GM19397 (cell line): Measurements from ENCODE around the gene ST7L.

ENCODE experiments used
- ATAC-seq: cut with Tn5 transposase; IDR thresholded peaks from one replicate; pipeline ENCODE4 v1.9.1; 2021; ENCODE audit warnings: mild to moderate bottlenecking, moderate library complexity; ENCODE audit not compliant: unreplicated experiment

The ST7L gene

DNA sequence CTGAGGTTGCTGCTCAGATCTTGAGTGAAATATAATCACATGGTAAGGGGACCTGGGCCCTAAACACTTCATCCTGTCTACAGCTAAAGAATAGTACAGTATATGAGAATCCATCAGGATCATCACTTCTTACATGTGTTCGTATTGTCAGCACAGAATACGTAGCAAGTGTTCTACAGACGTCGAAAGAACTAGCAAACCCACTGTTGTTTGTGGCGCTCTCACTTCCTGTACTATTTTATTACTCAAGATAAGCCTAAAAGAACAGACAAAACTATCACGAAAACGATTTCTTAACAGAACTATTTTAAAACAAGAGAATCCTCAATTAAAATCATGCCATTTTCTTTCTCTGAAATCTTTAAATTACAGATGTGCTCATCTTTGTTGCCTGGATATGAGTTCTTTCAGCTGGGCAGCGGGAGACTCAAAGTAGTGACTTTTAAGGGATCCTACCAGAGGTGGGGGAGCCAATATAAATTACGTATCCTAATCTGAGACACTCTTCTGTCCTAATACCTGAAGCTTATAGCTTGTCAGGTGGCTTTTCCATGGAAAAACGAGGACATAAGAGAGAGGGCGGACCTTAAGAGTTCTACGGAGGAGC is 724 bp downstream of the ST7L start:
- no peak for ATAC-seq

DNA sequence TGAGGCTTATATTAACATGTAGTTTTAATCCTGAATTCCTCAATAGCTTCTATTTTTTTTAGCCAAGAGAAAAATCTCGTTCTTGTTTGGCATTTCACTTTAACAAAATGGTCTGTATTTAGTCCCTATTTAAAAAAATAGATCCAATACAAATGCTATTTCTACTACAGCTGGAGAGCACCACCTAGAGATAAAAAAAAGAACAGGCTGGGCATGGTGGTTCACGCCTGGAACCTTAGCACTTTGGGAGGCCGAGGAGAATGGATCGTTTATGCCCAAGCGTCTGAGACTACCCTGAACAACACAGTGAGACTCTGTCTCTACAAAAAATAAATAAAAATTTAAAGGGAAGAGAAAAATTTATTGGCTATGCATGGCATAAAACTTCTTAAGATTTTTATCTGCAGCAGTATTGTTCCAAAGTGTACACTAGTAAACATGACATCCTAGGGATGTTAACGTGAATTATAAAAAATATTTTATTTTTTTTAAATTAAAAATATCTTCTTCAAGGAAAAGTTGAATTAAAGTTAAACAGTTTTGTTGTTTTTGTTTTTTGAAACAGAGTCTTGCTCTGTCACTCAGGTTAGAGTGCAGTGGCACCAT is 4.4 kb downstream of the ST7L start:
- ATAC-seq, result no peak

DNA sequence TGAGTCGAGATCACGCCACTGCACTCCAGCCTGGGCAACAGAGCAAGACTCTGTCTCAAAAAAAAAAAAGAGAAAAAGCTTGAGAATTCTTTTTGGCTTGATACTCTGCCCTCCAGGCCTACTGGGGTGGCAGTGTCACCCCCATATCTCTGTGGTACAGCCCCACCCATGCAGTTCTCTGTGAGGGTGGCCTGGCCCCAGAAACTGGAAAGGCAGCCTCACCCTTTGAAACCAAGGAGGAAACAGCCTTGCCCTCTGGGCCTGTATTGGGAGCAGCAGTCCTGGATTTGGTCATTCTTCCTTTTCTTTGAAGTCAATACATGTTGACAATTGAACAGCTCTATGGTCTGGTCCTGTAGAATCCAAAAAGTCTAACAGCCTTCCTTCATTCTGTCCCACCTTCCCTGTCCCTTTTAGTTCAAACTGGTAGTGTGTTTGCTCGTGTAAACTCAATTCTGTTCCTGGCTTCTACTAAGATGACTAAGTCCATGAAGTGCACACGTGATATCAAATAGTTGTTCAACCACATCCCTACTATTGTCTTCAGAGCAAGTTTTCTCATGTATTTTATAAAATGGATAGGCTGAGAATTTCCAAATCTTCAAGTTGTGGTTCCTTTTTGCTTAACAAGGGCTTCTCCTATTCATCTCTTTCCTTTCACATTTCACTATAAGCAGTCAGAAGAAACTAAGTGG is 13.2 kb downstream of the ST7L start:
- no peak for ATAC-seq

DNA sequence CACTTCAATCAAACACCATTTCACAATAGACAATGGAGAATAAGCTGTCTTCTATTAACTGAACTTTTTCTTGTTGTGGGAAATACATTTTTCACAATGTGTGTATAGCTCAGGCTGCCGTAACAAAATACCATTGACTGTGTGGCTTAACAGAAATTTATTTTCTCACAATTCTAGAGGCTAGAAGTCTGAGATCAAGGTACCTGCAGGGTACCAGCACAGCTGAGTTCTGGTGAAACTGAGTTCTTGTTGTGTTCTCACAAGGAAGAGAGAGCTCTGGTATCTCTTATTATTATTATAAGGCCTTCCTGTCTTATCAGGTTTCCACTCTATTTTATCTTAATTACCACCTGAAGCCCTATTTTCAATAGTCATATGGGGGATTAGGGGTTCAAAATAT is 15.4 kb downstream of the ST7L start:
- ATAC-seq, result no peak

DNA sequence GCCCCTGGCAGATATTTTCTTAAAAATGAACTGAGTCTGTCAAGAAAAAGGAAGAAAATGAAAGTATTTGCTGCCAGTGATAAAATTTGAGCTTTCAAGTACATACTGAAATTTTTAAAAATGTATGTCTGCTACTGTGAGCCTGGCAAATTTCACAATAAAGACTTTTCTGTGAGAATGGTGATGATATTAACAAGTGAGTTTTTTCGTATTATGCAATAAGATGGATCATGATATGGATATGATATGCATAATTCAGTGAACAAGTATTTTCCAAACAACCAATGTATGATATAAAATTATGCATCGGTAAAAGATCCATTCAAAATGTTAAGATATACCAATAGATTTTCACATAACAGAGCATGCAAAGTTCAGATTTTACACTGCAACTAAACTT is 15.9 kb downstream of the ST7L start:
- ATAC-seq, result no peak

DNA sequence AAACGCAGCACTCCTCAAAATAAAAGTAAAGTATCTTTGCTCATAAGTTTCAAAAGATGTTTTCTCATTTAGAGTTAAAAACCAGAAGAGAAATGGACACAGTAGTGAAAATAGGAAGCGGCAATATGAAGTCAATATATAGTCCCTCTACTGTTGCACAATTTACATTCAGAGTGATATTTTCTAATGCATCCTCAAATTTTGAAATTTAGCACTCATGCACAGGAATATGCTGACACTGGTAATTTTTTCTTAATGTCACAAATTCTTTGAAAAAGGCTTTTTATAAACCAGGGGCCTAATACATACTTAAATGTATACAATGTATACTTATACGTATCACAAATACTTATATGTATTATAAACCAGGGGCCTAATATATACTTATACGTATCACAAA is 19.5 kb downstream of the ST7L start:
- no peak for ATAC-seq

DNA sequence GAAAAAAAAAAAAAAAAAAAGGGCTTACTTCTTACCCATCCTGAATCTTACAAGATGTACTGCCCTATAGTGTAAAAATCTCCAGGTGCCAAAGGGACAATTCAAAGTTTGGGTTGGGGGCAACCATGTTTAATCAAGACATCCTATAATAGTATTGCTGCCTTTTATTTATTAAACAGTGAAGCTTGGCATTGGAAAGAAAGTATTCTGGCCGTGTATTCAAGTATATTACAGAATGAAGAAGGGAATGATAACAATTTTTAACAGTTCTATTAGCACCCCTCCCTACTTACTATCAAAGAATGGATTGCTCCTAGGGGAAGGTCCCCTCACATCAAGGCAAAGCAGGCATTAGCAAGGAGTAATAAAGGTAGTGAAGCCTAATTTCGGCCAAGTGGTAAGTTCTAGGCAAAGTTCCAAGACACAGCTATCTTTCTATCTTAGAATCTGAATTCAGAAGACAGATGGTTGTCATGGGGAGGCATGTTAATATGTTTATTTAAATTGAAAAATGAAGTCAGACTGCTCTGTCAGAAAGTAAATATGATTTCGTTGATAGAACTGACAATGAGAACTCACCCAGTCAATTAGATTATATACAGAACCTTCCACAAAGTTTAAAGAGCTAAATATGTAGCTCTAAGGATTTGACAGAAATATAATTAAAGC is 24.6 kb downstream of the ST7L start:
- no peak for ATAC-seq

DNA sequence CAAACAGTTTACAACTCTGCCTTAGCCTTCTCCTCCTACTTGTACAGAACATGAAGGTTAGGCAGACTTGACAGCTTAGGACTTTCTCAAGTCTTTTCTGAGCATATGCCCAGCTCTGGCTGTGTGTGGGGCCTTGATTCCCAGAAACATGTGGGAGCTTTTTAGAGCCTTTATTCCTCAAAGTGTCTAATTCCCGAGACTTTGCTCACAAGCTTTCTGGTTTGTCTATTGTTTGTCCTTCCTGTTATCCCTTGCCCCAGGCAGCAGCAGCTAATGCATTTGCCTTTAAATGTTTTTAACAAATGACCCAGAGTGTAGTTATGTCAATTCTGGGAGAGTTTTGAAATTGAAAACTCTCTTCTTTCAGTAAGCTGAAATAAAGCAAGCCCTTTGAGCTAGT is 29.2 kb downstream of the ST7L start:
- no peak for ATAC-seq

DNA sequence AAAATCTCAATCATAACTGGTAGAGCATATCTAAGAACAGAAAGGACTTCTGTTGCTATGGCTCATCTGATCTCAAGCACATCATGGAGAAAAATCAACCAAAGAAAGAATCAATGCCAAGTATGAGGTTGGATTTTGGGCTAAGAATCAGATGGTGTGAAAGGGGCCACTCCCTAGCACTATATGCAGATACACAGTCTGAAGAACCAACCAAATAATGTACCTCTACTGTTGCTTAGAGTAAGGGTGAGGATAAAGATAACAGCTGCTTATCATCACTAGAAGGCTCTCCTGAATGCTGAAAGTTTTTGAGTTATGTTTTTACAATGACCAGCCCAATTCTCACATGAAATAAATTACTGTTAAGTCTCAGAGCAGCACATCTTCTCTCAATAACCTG is 35.6 kb downstream of the ST7L start:
- no peak for ATAC-seq

DNA sequence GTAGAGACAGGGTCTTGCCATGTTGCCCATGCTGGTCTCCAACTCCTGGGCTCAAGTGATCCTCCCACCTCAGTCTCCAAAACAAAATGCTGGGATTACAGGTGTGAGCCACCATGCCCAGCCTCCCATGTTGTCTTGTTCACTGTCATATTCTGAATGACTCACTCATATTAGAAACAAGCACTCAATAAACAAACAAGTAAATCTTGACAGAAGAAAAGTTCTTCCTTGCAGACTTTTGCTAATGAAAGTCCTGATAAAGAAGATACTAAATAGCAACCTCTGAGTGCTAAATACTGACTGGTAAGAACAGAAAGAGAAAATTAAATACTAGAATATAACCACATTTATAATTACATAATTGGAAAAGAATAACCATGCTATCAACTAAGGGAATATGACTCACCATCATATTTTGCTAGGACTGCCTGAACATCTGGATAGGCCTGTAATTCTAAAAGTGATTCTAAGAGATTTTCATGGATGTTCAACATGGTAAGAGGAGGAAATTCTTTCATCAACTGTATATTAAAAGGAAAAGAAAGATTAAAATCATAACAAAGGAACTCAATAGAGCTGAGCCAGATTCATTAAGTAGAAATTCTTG is 37.3 kb downstream of the ST7L start:
- ATAC-seq, result no peak

DNA sequence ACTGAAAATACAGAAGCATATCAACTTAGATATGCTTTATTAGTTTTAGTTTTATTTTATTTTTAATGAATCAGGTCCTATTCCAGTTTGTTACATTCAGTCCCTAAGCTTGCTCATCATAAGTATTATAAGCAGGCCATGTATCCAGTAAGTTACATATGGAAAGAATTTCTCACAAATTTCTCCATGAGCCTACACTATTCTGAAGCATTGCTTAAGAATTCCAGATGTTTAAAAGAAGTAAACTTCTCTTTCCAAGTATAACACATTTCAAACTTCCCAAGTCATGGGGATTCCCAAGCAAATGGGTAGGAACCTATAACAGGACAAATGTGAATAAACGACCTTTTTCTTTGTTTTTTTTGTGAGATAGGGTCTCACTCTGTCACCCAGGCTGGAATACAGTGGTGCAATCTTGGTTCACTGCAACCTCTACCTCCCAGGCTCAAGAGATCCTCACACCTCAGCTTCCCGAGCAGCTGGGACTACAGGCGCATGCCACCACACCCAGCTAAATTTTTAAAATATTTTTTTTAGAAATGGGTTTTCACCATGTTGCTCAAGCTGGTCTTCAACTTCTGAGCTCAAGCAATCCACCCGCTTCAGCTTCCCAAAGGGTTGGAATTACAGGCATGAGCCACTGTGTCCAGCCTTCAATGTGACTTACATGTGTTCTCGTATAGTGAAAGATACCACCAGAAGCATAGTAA is 39.0 kb downstream of the ST7L start:
- no peak for ATAC-seq

DNA sequence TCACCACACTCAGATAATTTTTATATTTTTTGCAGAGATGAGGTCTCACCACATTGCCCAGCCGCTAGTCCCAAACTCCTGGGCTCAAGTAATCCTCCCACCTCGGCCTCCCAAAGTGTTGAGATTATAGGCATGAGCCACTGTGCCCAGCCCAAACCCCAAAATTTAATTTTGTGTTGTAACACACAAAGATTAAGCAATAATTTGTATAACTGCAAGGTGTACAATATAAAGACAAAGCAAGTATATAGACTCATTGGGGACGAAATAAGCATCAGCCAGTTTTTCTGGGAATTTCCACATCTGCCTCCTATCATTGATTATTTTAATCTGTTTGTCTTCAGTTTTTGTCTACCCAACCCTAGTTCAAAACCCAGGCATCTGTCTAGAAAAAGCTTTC is 42.7 kb downstream of the ST7L start:
- ATAC-seq, result no peak

DNA sequence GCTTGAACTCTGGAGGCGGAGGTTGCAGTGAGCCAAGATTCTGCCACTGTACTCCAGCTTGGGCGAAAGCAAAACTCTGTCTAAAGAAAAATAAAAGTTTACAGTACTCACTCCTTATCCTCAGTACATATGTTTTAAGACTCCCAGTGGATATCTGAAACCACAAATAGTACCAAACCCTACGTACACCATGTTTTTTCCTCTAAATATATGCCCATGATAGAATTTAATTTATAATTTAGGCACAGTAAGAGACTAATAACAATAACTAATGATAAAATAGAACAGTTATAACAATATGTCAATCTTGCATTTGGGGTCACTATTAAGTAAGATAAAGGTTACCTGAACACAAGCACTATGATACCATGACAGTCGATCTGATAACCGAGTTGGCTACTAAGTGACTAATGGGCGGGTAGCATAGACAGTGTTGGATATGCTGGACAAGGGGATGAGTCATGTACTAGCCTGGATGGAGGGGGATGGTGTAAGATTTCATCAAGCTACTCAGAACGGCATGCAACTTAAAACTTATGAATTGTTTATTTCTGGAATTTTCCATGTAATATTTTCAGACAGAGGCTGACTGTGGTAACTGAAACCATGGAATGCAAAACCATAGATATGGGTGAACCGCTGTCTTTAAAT is 43.7 kb downstream of the ST7L start:
- ATAC-seq, result no peak

DNA sequence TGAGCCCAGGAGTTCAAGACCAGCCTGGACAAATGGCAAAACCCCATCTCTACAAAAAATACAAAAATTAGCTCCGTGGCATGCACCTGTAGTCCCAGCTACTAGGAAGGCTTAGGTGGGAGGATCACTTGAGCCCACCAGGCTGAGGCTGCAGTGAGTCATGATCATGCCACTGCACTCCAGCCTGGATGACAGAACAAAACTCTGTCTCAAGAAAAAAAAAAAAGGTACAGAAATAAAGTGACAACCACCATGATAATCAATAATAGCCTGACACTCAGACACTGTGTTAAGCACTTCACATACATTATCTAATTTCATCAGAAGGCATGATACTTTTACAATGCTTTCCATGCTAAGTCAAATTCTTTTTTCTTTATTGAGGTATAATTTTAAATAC is 53.1 kb downstream of the ST7L start:
- ATAC-seq, result no peak

DNA sequence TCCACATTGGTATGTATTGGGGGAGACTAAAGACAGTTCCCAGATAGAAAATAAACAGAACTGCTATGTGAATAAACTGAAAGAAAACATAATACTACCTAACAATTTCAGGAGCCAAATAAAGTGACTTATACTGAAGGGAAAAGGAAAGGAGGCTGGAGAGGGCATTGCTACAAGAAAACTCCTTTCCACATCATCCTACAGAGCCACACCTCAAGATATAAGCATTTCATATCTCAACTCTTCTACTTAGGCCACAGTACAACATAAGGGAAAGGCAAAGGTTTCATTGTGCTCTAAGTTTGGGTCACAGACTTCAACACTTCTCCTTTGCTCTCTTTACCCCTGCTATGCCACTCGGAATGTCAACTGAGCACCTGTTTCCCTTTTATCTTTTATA is 54.9 kb downstream of the ST7L start:
- no peak for ATAC-seq

DNA sequence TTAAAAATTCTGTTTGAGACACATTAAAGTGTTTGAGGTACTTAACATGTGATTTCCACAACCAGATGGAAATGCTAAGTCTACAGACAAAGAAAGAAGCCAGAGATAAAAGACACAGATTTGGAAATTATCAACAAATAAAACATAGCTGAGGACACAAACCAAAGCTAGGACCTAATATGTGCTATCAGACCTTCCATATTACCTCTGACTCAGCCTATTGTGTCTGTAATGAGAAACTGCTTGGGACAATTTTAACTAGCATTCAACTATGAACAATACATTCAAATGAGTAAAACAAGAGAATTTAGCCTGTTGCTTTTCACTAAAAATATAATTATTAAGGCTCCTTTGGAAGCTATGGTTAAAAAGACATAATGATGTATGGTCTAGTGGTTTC is 55.6 kb downstream of the ST7L start:
- no peak for ATAC-seq

DNA sequence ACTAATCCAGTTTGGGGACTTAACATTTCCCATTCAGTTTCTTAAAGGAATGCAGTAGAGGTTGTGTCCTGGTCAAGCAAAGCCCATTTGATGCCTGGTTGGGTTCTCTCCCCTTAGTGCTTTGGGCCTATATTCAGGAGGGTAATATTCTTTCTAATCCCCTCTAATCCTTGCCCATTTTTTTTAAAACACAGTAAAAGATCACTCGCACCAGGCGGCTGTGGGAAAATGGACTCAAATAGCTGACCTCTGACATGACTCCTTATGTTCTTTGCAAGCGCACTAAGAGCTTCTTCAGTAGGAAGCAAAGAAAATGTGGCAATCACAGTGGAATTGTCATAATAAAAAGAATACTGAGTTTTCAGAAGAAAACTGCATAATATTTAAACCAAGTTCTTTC is 60.3 kb downstream of the ST7L start:
- no peak for ATAC-seq

DNA sequence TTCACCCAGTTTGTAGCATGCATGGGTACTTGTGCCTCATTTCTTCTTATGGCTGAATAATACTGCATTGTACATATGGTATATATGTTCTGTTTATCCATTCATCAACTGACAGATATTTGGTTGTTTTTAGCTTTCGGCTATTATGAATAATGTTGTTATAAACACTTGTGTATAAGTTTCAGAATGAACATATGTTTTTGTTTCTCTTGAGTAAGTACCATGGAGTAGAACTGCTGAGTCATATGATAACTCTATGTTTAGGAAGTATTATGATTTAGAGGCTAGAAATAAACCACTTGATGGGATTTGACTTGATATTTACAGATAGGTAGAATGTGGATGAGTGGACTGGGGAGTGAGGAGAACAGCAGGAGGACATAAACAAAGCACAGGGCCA is 61.6 kb downstream of the ST7L start:
- ATAC-seq, result no peak

DNA sequence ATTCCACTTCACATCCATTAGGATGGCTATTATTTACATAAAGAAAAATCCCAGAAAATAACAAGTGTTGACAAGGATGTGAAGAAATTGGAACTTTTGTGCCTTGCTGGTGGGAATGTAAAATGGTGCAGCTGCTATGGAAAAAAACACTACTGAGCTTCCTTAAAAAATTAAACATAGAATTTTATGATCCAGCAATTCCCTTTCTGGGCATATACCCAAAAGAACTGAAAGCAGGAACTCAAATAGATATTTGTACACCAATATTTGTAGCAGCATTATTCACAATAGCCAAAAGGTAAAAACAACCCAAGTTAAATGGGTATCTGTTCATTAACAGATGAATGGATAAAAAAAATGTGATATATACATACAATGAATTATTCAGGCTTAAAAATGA is 64.5 kb downstream of the ST7L start:
- no peak for ATAC-seq

DNA sequence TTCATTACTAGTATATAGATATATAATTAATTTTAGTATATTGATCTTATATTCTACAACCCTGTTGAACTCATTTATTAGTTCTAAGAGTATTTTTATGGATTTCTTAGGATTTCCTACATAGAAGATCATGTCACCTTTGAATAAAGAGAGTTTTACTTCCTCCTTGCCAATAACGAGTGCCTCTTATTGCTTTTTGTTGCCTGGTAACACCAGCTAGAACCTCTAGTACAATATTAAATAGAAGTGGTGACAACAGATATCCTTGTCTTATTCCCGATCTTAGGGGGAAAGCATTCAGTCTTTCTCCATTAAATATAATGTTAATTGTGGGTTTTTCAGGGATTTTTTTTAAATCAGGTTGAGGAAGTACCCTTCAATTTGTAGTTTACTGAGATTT is 69.4 kb downstream of the ST7L start:
- no peak for ATAC-seq

DNA sequence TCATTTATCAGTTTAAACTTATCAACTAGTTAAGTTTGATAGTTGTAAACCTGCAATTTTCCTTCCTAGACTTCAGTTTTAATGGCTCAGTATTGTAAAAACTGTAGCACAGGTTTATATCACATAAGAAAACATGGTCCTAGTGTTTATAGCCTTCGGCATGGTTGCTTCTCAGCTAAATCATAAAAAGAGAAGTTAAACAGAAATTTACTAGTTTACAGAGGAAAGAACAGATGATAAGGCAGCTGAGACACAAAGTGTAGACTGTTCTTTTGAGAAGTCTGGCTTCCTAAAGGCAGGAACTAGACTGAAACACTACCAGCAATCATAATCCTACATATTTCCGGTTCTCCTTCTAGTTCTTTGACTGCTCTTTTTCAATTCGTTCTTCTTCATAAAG is 70.4 kb downstream of the ST7L start:
- no peak for ATAC-seq
